KG1 (cell line): Measurements from ENCODE around the gene ELK3.
"Not testable (repeated sequence)": the region's sequence is repeated elsewhere in the genome, so short reads cannot be mapped to it uniquely, and the experiment has no call there.

Experiments used
- DNase-seq: peaks from one replicate; lab custom pipeline; 2025; lab: John Stamatoyannopoulos, UW

ELK3 gene

GRCh38 chr12:96311191-96311590 is 117.0 kb downstream of the ELK3 start:
- no peak for DNase-seq

GRCh38 chr12:96313606-96314005 is 119.4 kb downstream of the ELK3 start:
- no peak for DNase-seq

GRCh38 chr12:96314723-96315122 is 120.5 kb downstream of the ELK3 start:
- DNase-seq: no peak

GRCh38 chr12:96315741-96316481 is 121.7 kb downstream of the ELK3 start:
- not testable (repeated sequence) for DNase-seq

GRCh38 chr12:96317801-96318200 is 123.6 kb downstream of the ELK3 start:
- not testable (repeated sequence) for DNase-seq
